Measurements from ENCODE around the gene FBXL3.

GRCh38 chr13:76993021-76993420 lies 33.9 kb downstream of the FBXL3 start:
- no peak for TF ChIP-seq CTCF (conservative IDR thresholded peaks at IDR 0.05)
- no peak for TF ChIP-seq EZH2 (IDR thresholded peaks at IDR 0.05; ENCODE audit: low read depth)
